Neural cell (in vitro differentiated cells): ENCODE measurements around the gene TOM1L1. TPM values are rescaled to one million over a fixed set of nuclear protein-coding genes. Genes with fewer than 3 reads are reported as not detected.

Experiments used
- H2AFZ ChIP-seq: fragments of 200-600, 300-800 bp; sonication (generic), shearing (Covaris generic); 2 replicates; pipeline ENCODE4 v1.6.0; 2014; ENCODE audit warnings: low read depth, mild to moderate bottlenecking, antibody characterized with exemption, low read length, moderate library complexity
- H3F3A ChIP-seq: fragments of 200-600 bp; shearing (Covaris generic); 2 replicates; pipeline ENCODE4 v1.6.1; 2016; ENCODE audit warnings: mild to moderate bottlenecking, moderate library complexity, mixed read lengths, antibody characterized with exemption, low read length; ENCODE audit not compliant: insufficient read depth, poor library complexity, severe bottlenecking
- H3K27ac ChIP-seq: fragments of 200-600, 300-800 bp; sonication (generic), shearing (Covaris generic); 2 replicates; pipeline ENCODE4 v1.5.1; 2014; ENCODE audit warnings: mild to moderate bottlenecking, low read length, moderate library complexity
- H3K27me3 ChIP-seq: fragments of 300-800, 200-600 bp; sonication (generic), shearing (Covaris generic); 2 replicates; pipeline ENCODE4 v1.6.0; 2014; ENCODE audit warnings: mild to moderate bottlenecking, low read depth, low read length, moderate library complexity; ENCODE audit not compliant: insufficient read depth
- H3K36me3 ChIP-seq: fragments of 300-800, 200-600 bp; sonication (generic), shearing (Covaris generic); 2 replicates; pipeline ENCODE4 v1.5.1; 2014; ENCODE audit warnings: mild to moderate bottlenecking, antibody characterized with exemption, low read length, moderate library complexity; ENCODE audit not compliant: insufficient read depth
- H3K4me2 ChIP-seq: fragments of 300-800, 200-600 bp; sonication (generic), shearing (Covaris generic); 2 replicates; pipeline ENCODE4 v1.6.0; 2014; ENCODE audit warnings: mild to moderate bottlenecking, low read length
- H3K4me3 ChIP-seq: fragments of 300-800, 200-600 bp; sonication (generic), shearing (Covaris generic); 2 replicates; pipeline ENCODE4 v1.5.1; 2014; ENCODE audit warnings: mild to moderate bottlenecking, low read length, moderate library complexity
- H3K79me2 ChIP-seq: fragments of 200-600 bp; shearing (Covaris generic); replicated peaks from 2 replicates; pipeline ENCODE4 v1.6.0; 2014; ENCODE audit warnings: mild to moderate bottlenecking, low read length, moderate library complexity; ENCODE audit not compliant: insufficient read depth
- H3K9ac ChIP-seq: fragments of 300-800, 200-600 bp; sonication (generic), shearing (Covaris generic); 2 replicates; pipeline ENCODE4 v1.6.1; 2016; ENCODE audit warnings: mild to moderate bottlenecking, low read length, mixed read lengths
- H3K9me2 ChIP-seq: fragments of 200-600 bp; shearing (Covaris generic); 2 replicates; pipeline ENCODE4 v1.6.1; 2016; ENCODE audit warnings: mild to moderate bottlenecking, low read length, mixed read lengths; ENCODE audit not compliant: insufficient read depth
- H3K9me3 ChIP-seq: fragments of 200-600, 300-800 bp; sonication (generic), shearing (Covaris generic); 2 replicates; pipeline ENCODE4 v1.6.1; 2016; ENCODE audit warnings: mild to moderate bottlenecking, mixed run types, low read length, moderate library complexity, mixed read lengths
- H4K20me1 ChIP-seq: fragments of 200-600 bp; shearing (Covaris generic); 2 replicates; pipeline ENCODE4 v1.6.1; 2016; ENCODE audit warnings: mild to moderate bottlenecking, mixed run types; ENCODE audit not compliant: insufficient read depth
- EP300 ChIP-seq: fragments of 450-650 bp; conservative IDR thresholded peaks from 2 replicates; pipeline ENCODE4 v1.6.1; 2014; ENCODE audit warnings: antibody characterized with exemption, mild to moderate bottlenecking, moderate library complexity; ENCODE audit not compliant: poor library complexity, severe bottlenecking
- EZH2 ChIP-seq: fragments of 200-600, 300-800 bp; shearing (Covaris generic), sonication (generic); IDR thresholded peaks from 2 replicates; pipeline ENCODE4 v1.6.1; 2014; ENCODE audit warnings: antibody characterized with exemption, low read length, borderline replicate concordance, mild to moderate bottlenecking; ENCODE audit not compliant: insufficient read depth, poor library complexity, severe bottlenecking
- MXI1 ChIP-seq: fragments of 450-650 bp; conservative IDR thresholded peaks from 2 replicates; pipeline ENCODE4 v1.6.1; 2014; ENCODE audit warnings: antibody characterized with exemption, mild to moderate bottlenecking; ENCODE audit not compliant: poor library complexity, severe bottlenecking
- POLR2AphosphoS5 ChIP-seq: IDR thresholded peaks from 2 replicates; pipeline ENCODE4 v1.6.1; 2012
- RAD21 ChIP-seq: fragments of 450-650 bp; conservative IDR thresholded peaks from 2 replicates; pipeline ENCODE4 v1.6.1; 2014; ENCODE audit warnings: antibody characterized with exemption, mild to moderate bottlenecking, moderate library complexity
- REST ChIP-seq: IDR thresholded peaks from 2 replicates; pipeline ENCODE4 v1.6.1; 2012; ENCODE audit warnings: borderline replicate concordance
- SMC3 ChIP-seq: fragments of 450-650 bp; conservative IDR thresholded peaks from 2 replicates; pipeline ENCODE4 v1.6.1; 2014; ENCODE audit warnings: antibody characterized with exemption, mild to moderate bottlenecking, moderate library complexity; ENCODE audit not compliant: poor library complexity
- TAF1 ChIP-seq: IDR thresholded peaks from 2 replicates; pipeline ENCODE4 v1.6.1; 2012; ENCODE audit warnings: low read depth
- polyA plus RNA-seq: library from polyadenylated mRNA; depleted of rRNA; stranded (reverse); fragments of >200 nt; gene quantifications from 2 replicates; pipeline ENCODE4 v1.2.3, GENCODE V29; 2014
- TF ChIP-seq, protein P1 (sequence below): fragments of 450-650 bp; IDR thresholded peaks from 2 replicates; pipeline ENCODE4 v1.5.1; 2014; ENCODE audit warnings: antibody characterized with exemption, mild to moderate bottlenecking, moderate library complexity; ENCODE audit not compliant: poor library complexity, severe bottlenecking

The TOM1L1 gene
- polyA plus RNA-seq, 1 donor from 2014 or later: 13.6 TPM

DNA sequence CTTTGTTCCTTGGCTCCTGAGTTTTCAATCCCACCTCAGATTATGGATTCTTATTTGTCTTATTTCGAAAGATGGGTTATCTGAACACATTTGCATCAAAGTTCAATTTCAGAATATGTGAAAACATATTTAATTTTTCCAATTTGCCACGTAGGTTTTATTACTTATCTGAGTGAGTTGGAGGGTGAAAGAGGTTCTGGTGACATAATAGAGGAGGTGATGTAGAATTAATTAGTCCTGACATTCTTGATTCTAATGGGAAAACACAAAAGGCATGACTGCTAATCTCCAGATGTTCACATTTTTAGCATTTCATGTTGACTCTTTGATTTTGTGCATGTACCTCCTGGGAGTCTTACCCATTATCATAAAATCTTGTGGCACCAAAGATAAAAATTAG is 9.1 kb downstream of the TOM1L1 start:
- Histone ChIP-seq H3K79me2 (no peaks in the 10 kb centered on the region), H3K9ac (no peak overlapping the region), H3K27me3 (no peaks in the 10 kb centered on the region), H3K9me3 (no peaks in the 10 kb centered on the region), H3K4me3 (no peak overlapping the region), H4K20me1 (no peaks in the 10 kb centered on the region), H3K36me3 (no peaks in the 10 kb centered on the region), H3F3A (no peaks in the 10 kb centered on the region), H3K27ac (no peak overlapping the region), H3K4me2 (no peak overlapping the region), H3K9me2 (no peaks in the 10 kb centered on the region), H2AFZ (no peak overlapping the region)
- TF ChIP-seq TAF1 (no peak), REST (no peak), EZH2 (no peak), RAD21 (no peak), POLR2AphosphoS5 (no peak), MXI1 (no peak), SMC3 (no peak)

GRCh38 chr17:54916721-54917120 is 16.1 kb downstream of the TOM1L1 start:
- Histone ChIP-seq H3K9me2 (no peaks in the 10 kb centered on the region), H4K20me1 (no peaks in the 10 kb centered on the region), H3K36me3 (no peaks in the 10 kb centered on the region), H3F3A (no peaks in the 10 kb centered on the region), H3K4me2 (no peak overlapping the region), H3K27ac (no peak overlapping the region), H3K4me3 (no peak overlapping the region), H2AFZ (no peak overlapping the region), H3K27me3 (no peaks in the 10 kb centered on the region), H3K9me3 (no peaks in the 10 kb centered on the region), H3K79me2 (no peaks in the 10 kb centered on the region), H3K9ac (no peak overlapping the region)
- no peak for TF ChIP-seq TAF1
- no peak for TF ChIP-seq REST
- TF ChIP-seq EP300: no peak
- TF ChIP-seq POLR2AphosphoS5: no peak
- TF ChIP-seq, protein P1, sequence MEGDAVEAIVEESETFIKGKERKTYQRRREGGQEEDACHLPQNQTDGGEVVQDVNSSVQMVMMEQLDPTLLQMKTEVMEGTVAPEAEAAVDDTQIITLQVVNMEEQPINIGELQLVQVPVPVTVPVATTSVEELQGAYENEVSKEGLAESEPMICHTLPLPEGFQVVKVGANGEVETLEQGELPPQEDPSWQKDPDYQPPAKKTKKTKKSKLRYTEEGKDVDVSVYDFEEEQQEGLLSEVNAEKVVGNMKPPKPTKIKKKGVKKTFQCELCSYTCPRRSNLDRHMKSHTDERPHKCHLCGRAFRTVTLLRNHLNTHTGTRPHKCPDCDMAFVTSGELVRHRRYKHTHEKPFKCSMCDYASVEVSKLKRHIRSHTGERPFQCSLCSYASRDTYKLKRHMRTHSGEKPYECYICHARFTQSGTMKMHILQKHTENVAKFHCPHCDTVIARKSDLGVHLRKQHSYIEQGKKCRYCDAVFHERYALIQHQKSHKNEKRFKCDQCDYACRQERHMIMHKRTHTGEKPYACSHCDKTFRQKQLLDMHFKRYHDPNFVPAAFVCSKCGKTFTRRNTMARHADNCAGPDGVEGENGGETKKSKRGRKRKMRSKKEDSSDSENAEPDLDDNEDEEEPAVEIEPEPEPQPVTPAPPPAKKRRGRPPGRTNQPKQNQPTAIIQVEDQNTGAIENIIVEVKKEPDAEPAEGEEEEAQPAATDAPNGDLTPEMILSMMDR: no peak
- TF ChIP-seq EZH2: no peak
- no peak for TF ChIP-seq RAD21
- TF ChIP-seq SMC3: no peak
- TF ChIP-seq MXI1: no peak
